ENCODE results near the gene ZCWPW1. TPM values are rescaled to one million over a fixed set of nuclear protein-coding genes. Genes with fewer than 3 reads are reported as not detected.

Gene ZCWPW1
- total and polyA plus RNA-seq, 2 of the 13 experiments (the other 11 are each of a cell fraction or from before 2014, with no cell fraction given): 2.4 to 2.5 TPM

- 0 out of 2 replicates have a peak, but pooled peaks have one; percentile 36 for TF ChIP-seq ZNF605 (CRISPR knock-in tag; IDR thresholded peaks at IDR 0.05)
- no peak for TF ChIP-seq ZNF10 (CRISPR knock-in tag; IDR thresholded peaks at IDR 0.05; ENCODE audit: borderline replicate concordance, low read depth)
- TF ChIP-seq ZFP82 (CRISPR knock-in tag; IDR thresholded peaks at IDR 0.05; ENCODE audit: borderline replicate concordance): no peak
- no peak for TF ChIP-seq MIER2 (CRISPR knock-in tag; IDR thresholded peaks at IDR 0.05)
- no peak for TF ChIP-seq SP1 (IDR thresholded peaks at IDR 0.05)
- TF ChIP-seq SP1 (CRISPR knock-in tag; IDR thresholded peaks at IDR 0.05): no peak
- TF ChIP-seq ZNF75D (CRISPR knock-in tag; IDR thresholded peaks at IDR 0.05; ENCODE audit: borderline replicate concordance): no peak
- no peak for TF ChIP-seq NFAT5 (CRISPR knock-in tag; IDR thresholded peaks at IDR 0.05)
- TF ChIP-seq ELK4 (CRISPR knock-in tag; IDR thresholded peaks at IDR 0.05; ENCODE audit: borderline replicate concordance): no peak
- TF ChIP-seq XBP1 (CRISPR knock-in tag; IDR thresholded peaks at IDR 0.05): no peak
- TF ChIP-seq RFX5 (IDR thresholded peaks at IDR 0.05; ENCODE audit: low read depth, low read length): no peak
- TF ChIP-seq ZNF121 (CRISPR knock-in tag; IDR thresholded peaks at IDR 0.05): 0 out of 2 replicates have a peak, but pooled peaks have one; percentile 14
- no peak for TF ChIP-seq MXD3 (CRISPR knock-in tag; IDR thresholded peaks at IDR 0.05)
- TF ChIP-seq HOXA3 (CRISPR knock-in tag; IDR thresholded peaks at IDR 0.05): no peak
- no peak for TF ChIP-seq KLF15 (CRISPR knock-in tag; IDR thresholded peaks at IDR 0.05; ENCODE audit: borderline replicate concordance)
- no peak for TF ChIP-seq KLF12 (CRISPR knock-in tag; IDR thresholded peaks at IDR 0.05; ENCODE audit: borderline replicate concordance)
Measured at GRCh38 chr7:100449190-100449795, 20.8 kb upstream of the ZCWPW1 start (continued).

Measured in HepG2 (cell line).